ENCODE measurements around the gene TMCC1. TPM values are rescaled to one million over a fixed set of nuclear protein-coding genes. Genes with fewer than 3 reads are reported as not detected.

The TMCC1 gene
- total RNA-seq, 1 donor from 2014 or later: 11.5 TPM

GRCh38 chr3:129632556-129632955 lies 261.0 kb downstream of the TMCC1 start:
- H3K4me3 ChIP-seq: no peak overlapping the region
- intact Hi-C loops (cut with DNase I): no loop called here
- H3K27ac ChIP-seq: no peak overlapping the region
- H3K36me3 ChIP-seq: no peaks in the 10 kb centered on the region
- H3K9me3 ChIP-seq: no peaks in the 10 kb centered on the region
- H3K4me1 ChIP-seq: peaks cover 0 to 3% of the 10 kb centered on the region in 2 donors
- no peaks in the 10 kb centered on the region for H3K27me3 ChIP-seq
- TF ChIP-seq CTCF (IDR thresholded peaks at IDR 0.05): no peak
- DNase-seq (ENCODE audit: low spot score in 2 of 2): no peak

DNA sequence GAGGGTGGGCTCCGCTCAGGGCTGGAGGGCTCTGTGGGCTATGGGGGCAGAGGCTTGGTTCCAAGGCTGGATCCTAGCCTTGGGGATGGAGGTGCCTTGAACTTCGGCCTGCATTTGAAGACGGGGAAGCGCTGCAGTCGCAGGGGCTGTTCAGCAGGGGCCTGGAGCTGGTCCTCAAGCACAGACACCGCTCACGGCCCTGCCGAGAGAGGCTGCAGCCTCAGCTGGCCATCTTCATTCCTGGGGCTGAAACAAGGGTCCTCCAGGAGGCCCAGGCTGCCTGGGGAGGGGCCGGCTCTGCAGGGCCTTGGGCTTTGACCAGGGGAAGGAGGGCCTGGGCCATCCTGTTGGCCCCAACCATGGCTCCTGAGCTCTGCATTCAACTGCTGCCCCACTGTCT lies 261.5 kb downstream of the TMCC1 start:
- no peak overlapping the region for H3K27ac ChIP-seq
- intact Hi-C loops (cut with DNase I): no loop called here
- no peak for TF ChIP-seq CTCF (IDR thresholded peaks at IDR 0.05)
- no peaks in the 10 kb centered on the region for H3K36me3 ChIP-seq
- H3K4me3 ChIP-seq: no peak overlapping the region
- peaks cover 0 to 6% of the 10 kb centered on the region in 2 donors for H3K4me1 ChIP-seq
- no peaks in the 10 kb centered on the region for H3K9me3 ChIP-seq
- no peaks in the 10 kb centered on the region for H3K27me3 ChIP-seq
- no peak for DNase-seq (ENCODE audit: low spot score in 2 of 2)

- intact Hi-C loops (cut with DNase I): loop anchor here (2.0 to 5.0 kb wide), 2 partner anchors 200 to 312 kb away; a partner anchor contains a TSS
- Histone ChIP-seq H3K36me3 (no peaks in the 10 kb centered on the region), H3K27ac (no peak overlapping the region), H3K4me3 (no peak overlapping the region), H3K9me3 (no peaks in the 10 kb centered on the region), H3K4me1 (peaks cover 3 to 28% of the 10 kb centered on the region in 2 donors), H3K27me3 (no peaks in the 10 kb centered on the region)
- TF ChIP-seq CTCF (IDR thresholded peaks at IDR 0.05): no peak
- no peak for DNase-seq (ENCODE audit: low spot score in 2 of 2)
Observed at GRCh38 chr3:129629011-129629410, 264.5 kb downstream of the TMCC1 start.

DNA sequence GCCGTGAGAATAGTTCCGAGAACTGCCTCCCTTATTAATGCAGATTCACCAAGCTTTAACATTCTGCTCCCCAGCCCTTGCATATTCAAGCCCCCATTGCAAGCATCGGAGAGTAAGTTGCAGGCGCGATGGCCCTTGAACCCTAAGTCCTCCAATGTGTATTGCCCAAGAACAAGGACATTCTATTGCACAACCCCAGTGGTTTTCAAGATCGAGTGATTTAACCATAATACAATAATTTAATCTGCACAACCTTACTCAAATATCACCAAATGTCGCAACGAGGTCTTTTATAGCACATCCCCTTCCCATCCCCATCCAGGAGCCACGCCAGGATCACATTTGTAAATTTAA lies 265.4 kb downstream of the TMCC1 start:
- no peaks in the 10 kb centered on the region for H3K36me3 ChIP-seq
- peak overlapping the region; percentile 71 to 75 for H3K4me3 ChIP-seq
- H3K27me3 ChIP-seq: no peaks in the 10 kb centered on the region
- no peaks in the 10 kb centered on the region for H3K9me3 ChIP-seq
- peak overlapping the region; percentile 99 to 100 for H3K27ac ChIP-seq
- DNase-seq (ENCODE audit: low spot score in 2 of 2): no peak
- intact Hi-C loops (cut with DNase I): loop anchor here (1.0 to 5.0 kb wide), 3 partner anchors 201 to 311 kb away; a partner anchor contains a TSS
- no peak for TF ChIP-seq CTCF (IDR thresholded peaks at IDR 0.05)
- H3K4me1 ChIP-seq: peaks cover 3 to 37% of the 10 kb centered on the region in 2 donors

GRCh38 chr3:129627350-129628168 lies 266.0 kb downstream of the TMCC1 start:
- peak in 1 of 2 donors; percentile 89 for DNase-seq (ENCODE audit: low spot score in 2 of 2)
- no peaks in the 10 kb centered on the region for H3K27me3 ChIP-seq
- H3K4me1 ChIP-seq: peaks cover 3 to 42% of the 10 kb centered on the region in 2 donors
- no peaks in the 10 kb centered on the region for H3K36me3 ChIP-seq
- peak; percentile 59 to 83 (median 78) for TF ChIP-seq CTCF (IDR thresholded peaks at IDR 0.05)
- H3K27ac ChIP-seq: peak overlapping the region; percentile 99 to 100
- H3K4me3 ChIP-seq: peak overlapping the region; percentile 71 to 75
- H3K9me3 ChIP-seq: no peaks in the 10 kb centered on the region
- intact Hi-C loops (cut with DNase I): loop anchor here (1.0 to 5.0 kb wide), 6 partner anchors 31 to 310 kb away; partner anchors contain the start of gene IFT122
